Fibroblast of lung (primary cell): ENCODE measurements around the gene ASPHD2. TPM values are rescaled to one million over a fixed set of nuclear protein-coding genes. Genes with fewer than 3 reads are reported as not detected.

ENCODE experiments used
- DNase-seq, 2 donors: peaks; one replicate each; pipeline versions ENCODE4 v3.0.0 to v3.0.0-alpha.2; 2010; ENCODE audit warnings: low read depth in 2 of 2
- H2AFZ ChIP-seq: 2 replicates; pipeline ENCODE4 v1.5.1; 2012; ENCODE audit warnings: low read length, control low read depth, inconsistent platforms
- H3K27ac ChIP-seq: 2 replicates; pipeline ENCODE4 v1.5.1; 2011; ENCODE audit warnings: low read length, control low read depth; ENCODE audit not compliant: insufficient read depth
- H3K27me3 ChIP-seq: 2 replicates; pipeline ENCODE4 v1.5.1; 2011; ENCODE audit warnings: mild to moderate bottlenecking, low read length; ENCODE audit not compliant: control insufficient read depth, insufficient read depth
- H3K36me3 ChIP-seq: 2 replicates; pipeline ENCODE4 v1.5.1; 2011; ENCODE audit warnings: low read length; ENCODE audit not compliant: control insufficient read depth, insufficient read depth
- H3K4me1 ChIP-seq: 2 replicates; pipeline ENCODE4 v1.5.1; 2011; ENCODE audit warnings: low read length; ENCODE audit not compliant: control insufficient read depth, insufficient read depth; ENCODE audit errors: extremely low read depth
- H3K4me2 ChIP-seq: 2 replicates; pipeline ENCODE4 v1.5.1; 2011; ENCODE audit warnings: low read length, control low read depth; ENCODE audit not compliant: insufficient read depth; ENCODE audit errors: extremely low read depth
- H3K4me3 ChIP-seq, 4 experiments: fragments of 200-600 bp in 1 of 4; sonication (generic) in 1 of 4; replicated peaks in 1 of 4; 2 replicates each; pipeline ENCODE4 v1.5.1; 2011 to 2016; ENCODE audit warnings: low read length in 4 of 4, low read depth in 3 of 4, mild to moderate bottlenecking in 3 of 4, control low read depth in 2 of 4, inconsistent platforms in 1 of 4, mixed read lengths in 1 of 4; ENCODE audit not compliant: insufficient read depth in 1 of 4; ENCODE audit errors: control extremely low read depth in 1 of 4
- H3K79me2 ChIP-seq: 2 replicates; pipeline ENCODE4 v1.5.1; 2012; ENCODE audit warnings: mild to moderate bottlenecking, low read length, inconsistent platforms; ENCODE audit not compliant: control insufficient read depth, insufficient read depth
- H3K9ac ChIP-seq: 2 replicates; pipeline ENCODE4 v1.5.1; 2011; ENCODE audit warnings: mild to moderate bottlenecking, low read length, control low read depth; ENCODE audit not compliant: insufficient read depth
- H3K9me3 ChIP-seq: 2 replicates; pipeline ENCODE4 v1.5.1; 2012; ENCODE audit warnings: low read depth, low read length; ENCODE audit not compliant: control insufficient read depth, insufficient read depth
- H4K20me1 ChIP-seq: 2 replicates; pipeline ENCODE4 v1.5.1; 2011; ENCODE audit warnings: low read length; ENCODE audit not compliant: control insufficient read depth, insufficient read depth; ENCODE audit errors: extremely low read depth
- CTCF ChIP-seq, 2 donors: IDR thresholded peaks in 1 of 2; conservative IDR thresholded peaks in 1 of 2; 1 replicate in 1 of 2; 2 replicates in 1 of 2; pipeline ENCODE4 v1.5.1; 2011 to 2012; ENCODE audit warnings: low read length in 2 of 2, control low read depth in 1 of 2, inconsistent platforms in 1 of 2, low read depth in 1 of 2, mild to moderate bottlenecking in 1 of 2
- EZH2 ChIP-seq: IDR thresholded peaks from 2 replicates; pipeline ENCODE4 v1.5.1; 2012; ENCODE audit warnings: low read length, control low read depth, mild to moderate bottlenecking; ENCODE audit errors: missing control alignments
- polyA plus RNA-seq, 2 donors: library from polyadenylated mRNA; depleted of rRNA in 1 of 2; stranded (reverse) in 1 of 2; unstranded in 1 of 2; fragments of >200 nt; gene quantifications; 2 replicates each; pipeline ENCODE4 v1.2.1, GENCODE V29; 2011 to 2012; ENCODE audit warnings: missing spikeins in 1 of 2
- total RNA-seq: library from RNA; depleted of rRNA; stranded (reverse); fragments of >200 nt; gene quantifications from 2 replicates; pipeline ENCODE4 v1.2.1, GENCODE V29; 2014

The ASPHD2 gene
- total and polyA plus RNA-seq, 2 donors (not counting 1 experiment from before 2014, with no cell fraction given) = 0.42 to 1.7 TPM

GRCh38 chr22:26389125-26389524 is 39.9 kb upstream of the ASPHD2 start:
- DNase-seq = no peak
- no peaks in the 10 kb centered on the region for H4K20me1 ChIP-seq
- H3K4me3 ChIP-seq = no peak overlapping the region
- H3K4me1 ChIP-seq = no peaks in the 10 kb centered on the region
- H3K9me3 ChIP-seq = no peaks in the 10 kb centered on the region
- TF ChIP-seq EZH2 = no peak
- TF ChIP-seq CTCF (conservative IDR thresholded peaks at IDR 0.05 in 1 of 2, IDR thresholded peaks at IDR 0.05 in 1 of 2; ENCODE audit: low read depth in 1 of 2, low read length in 2 of 2) = no peak
- H3K27ac ChIP-seq = no peak overlapping the region
- H2AFZ ChIP-seq = no peak overlapping the region
- H3K4me2 ChIP-seq = no peak overlapping the region
- H3K9ac ChIP-seq = no peak overlapping the region
- no peaks in the 10 kb centered on the region for H3K27me3 ChIP-seq
- no peaks in the 10 kb centered on the region for H3K36me3 ChIP-seq
- no peaks in the 10 kb centered on the region for H3K79me2 ChIP-seq

GRCh38 chr22:26391091-26391490 is 38.0 kb upstream of the ASPHD2 start:
- TF ChIP-seq CTCF (conservative IDR thresholded peaks at IDR 0.05 in 1 of 2, IDR thresholded peaks at IDR 0.05 in 1 of 2; ENCODE audit: low read depth in 1 of 2, low read length in 2 of 2) = no peak
- TF ChIP-seq EZH2 = no peak
- H3K4me2 ChIP-seq = no peak overlapping the region
- H3K36me3 ChIP-seq = no peaks in the 10 kb centered on the region
- no peaks in the 10 kb centered on the region for H3K9me3 ChIP-seq
- H4K20me1 ChIP-seq = no peaks in the 10 kb centered on the region
- no peak for DNase-seq
- H3K27ac ChIP-seq = no peak overlapping the region
- no peaks in the 10 kb centered on the region for H3K79me2 ChIP-seq
- H3K9ac ChIP-seq = no peak overlapping the region
- no peaks in the 10 kb centered on the region for H3K4me1 ChIP-seq
- H2AFZ ChIP-seq = no peak overlapping the region
- no peaks in the 10 kb centered on the region for H3K27me3 ChIP-seq
- no peak overlapping the region for H3K4me3 ChIP-seq

- Histone ChIP-seq H3K4me3 (no peak overlapping the region), H3K4me2 (no peak overlapping the region), H3K27ac (no peak overlapping the region), H3K4me1 (no peaks in the 10 kb centered on the region), H3K9me3 (no peaks in the 10 kb centered on the region), H4K20me1 (no peaks in the 10 kb centered on the region), H2AFZ (no peak overlapping the region), H3K36me3 (no peaks in the 10 kb centered on the region), H3K27me3 (no peaks in the 10 kb centered on the region), H3K79me2 (no peaks in the 10 kb centered on the region), H3K9ac (no peak overlapping the region)
- no peak for DNase-seq
- no peak for TF ChIP-seq EZH2
- no peak for TF ChIP-seq CTCF (conservative IDR thresholded peaks at IDR 0.05 in 1 of 2, IDR thresholded peaks at IDR 0.05 in 1 of 2; ENCODE audit: low read depth in 1 of 2, low read length in 2 of 2)
Observed at GRCh38 chr22:26391623-26392022, 37.4 kb upstream of the ASPHD2 start.
